HUES6 (cell line): ENCODE measurements around the gene ORMDL3.
A peak's percentile ranks its signal among the peaks of the same experiment; 100 is the strongest.

Source experiments
- H3K27ac ChIP-seq: 2 replicates; pipeline ENCODE4 v1.7.0; 2013; ENCODE audit warnings: low read depth, mild to moderate bottlenecking, low read length, inconsistent platforms
- H3K27me3 ChIP-seq: 2 replicates; pipeline ENCODE4 v1.6.1; 2013; ENCODE audit warnings: low read length; ENCODE audit not compliant: control insufficient read depth, insufficient read depth
- H3K36me3 ChIP-seq: 2 replicates; pipeline ENCODE4 v1.6.1; 2013; ENCODE audit warnings: low read length; ENCODE audit not compliant: control insufficient read depth, insufficient read depth
- H3K4me1 ChIP-seq: 2 replicates; pipeline ENCODE4 v1.6.1; 2013; ENCODE audit warnings: low read length; ENCODE audit not compliant: control insufficient read depth, insufficient read depth
- H3K4me3 ChIP-seq: 2 replicates; pipeline ENCODE4 v1.5.1; 2013; ENCODE audit warnings: low read depth, low read length
- H3K9ac ChIP-seq: one replicate; pipeline ENCODE4 v1.6.1; 2013; ENCODE audit warnings: mild to moderate bottlenecking, low read length
- H3K9me3 ChIP-seq: 2 replicates; pipeline ENCODE4 v1.6.1; 2013; ENCODE audit warnings: low read depth, low read length; ENCODE audit not compliant: control insufficient read depth, insufficient read depth

ORMDL3 gene

GRCh38 chr17:39965017-39965699 is 37.8 kb upstream of the ORMDL3 start:
- no peaks in the 10 kb centered on the region for H3K4me1 ChIP-seq
- H3K27ac ChIP-seq, result no peak overlapping the region
- H3K36me3 ChIP-seq, result no peaks in the 10 kb centered on the region
- H3K9ac ChIP-seq, result no peak overlapping the region
- peaks cover 2% of the 10 kb centered on the region; the same call in 1 of the 2 replicates for H3K27me3 ChIP-seq
- no peak overlapping the region for H3K4me3 ChIP-seq
- no peaks in the 10 kb centered on the region for H3K9me3 ChIP-seq

- no peak overlapping the region for H3K27ac ChIP-seq
- H3K4me3 ChIP-seq, result no peak overlapping the region
- no peaks in the 10 kb centered on the region for H3K36me3 ChIP-seq
- H3K9ac ChIP-seq, result no peak overlapping the region
- no peaks in the 10 kb centered on the region for H3K4me1 ChIP-seq
- no peaks in the 10 kb centered on the region for H3K9me3 ChIP-seq
- no peaks in the 10 kb centered on the region for H3K27me3 ChIP-seq
These were observed 36.4 kb upstream of the ORMDL3 start for GRCh38 chr17:39963829-39964228.

- Histone ChIP-seq H3K4me3 (no peak within 1 kb of the TSS), H3K27ac (no peak within 1 kb of the TSS), H3K27me3 (no peaks in the 10 kb centered on the region), H3K4me1 (no peaks in the 10 kb centered on the region), H3K36me3 (no peaks in the 10 kb centered on the region), H3K9ac (no peak within 1 kb of the TSS), H3K9me3 (no peaks in the 10 kb centered on the region)
These were observed 35.3 kb upstream of the ORMDL3 start, which contains the start of gene GSDMA for GRCh38 chr17:39962642-39963220. Gene GSDMA (plus strand): TSS chr17:39963004. CDS start chr17:39965688, 2,684 bp downstream.

- Histone ChIP-seq H3K9me3 (no peaks in the 10 kb centered on the region), H3K36me3 (no peaks in the 10 kb centered on the region), H3K27me3 (no peaks in the 10 kb centered on the region), H3K4me1 (no peaks in the 10 kb centered on the region), H3K4me3 (no peak overlapping the region), H3K27ac (no peak overlapping the region), H3K9ac (no peak overlapping the region)
These were observed 33.2 kb upstream of the ORMDL3 start for GRCh38 chr17:39960524-39961041.

GRCh38 chr17:39955726-39956225 is 28.4 kb upstream of the ORMDL3 start:
- Histone ChIP-seq H3K4me1 (peaks cover 15% of the 10 kb centered on the region), H3K36me3 (no peaks in the 10 kb centered on the region), H3K9ac (no peak overlapping the region), H3K9me3 (no peaks in the 10 kb centered on the region), H3K4me3 (no peak overlapping the region), H3K27me3 (peaks cover 13% of the 10 kb centered on the region), H3K27ac (no peak overlapping the region)

- Histone ChIP-seq H3K27ac (no peak overlapping the region), H3K36me3 (no peaks in the 10 kb centered on the region), H3K9ac (no peak overlapping the region), H3K27me3 (peaks cover 17% of the 10 kb centered on the region), H3K4me3 (no peak overlapping the region), H3K4me1 (peaks cover 15% of the 10 kb centered on the region), H3K9me3 (no peaks in the 10 kb centered on the region)
These were observed 27.5 kb upstream of the ORMDL3 start for GRCh38 chr17:39954876-39955275.

GRCh38 chr17:39953471-39953888 is 26.1 kb upstream of the ORMDL3 start:
- Histone ChIP-seq H3K4me1 (peaks cover 15% of the 10 kb centered on the region), H3K36me3 (no peaks in the 10 kb centered on the region), H3K9me3 (no peaks in the 10 kb centered on the region), H3K4me3 (peak overlapping the region; percentile 70), H3K27me3 (peaks cover 17% of the 10 kb centered on the region), H3K27ac (peak overlapping the region; percentile 84), H3K9ac (peak overlapping the region; percentile 71)

GRCh38 chr17:39952680-39953470 is 25.5 kb upstream of the ORMDL3 start:
- Histone ChIP-seq H3K27ac (no peak overlapping the region), H3K4me1 (peaks cover 15% of the 10 kb centered on the region)

GRCh38 chr17:39951924-39952679 is 24.7 kb upstream of the ORMDL3 start:
- H3K9ac ChIP-seq, result peak overlapping the region; percentile 35
- peaks cover 17% of the 10 kb centered on the region for H3K27me3 ChIP-seq
- peaks cover 15% of the 10 kb centered on the region for H3K4me1 ChIP-seq
- peak overlapping the region; percentile 62 for H3K4me3 ChIP-seq
- no peaks in the 10 kb centered on the region for H3K36me3 ChIP-seq
- H3K9me3 ChIP-seq, result no peaks in the 10 kb centered on the region
- H3K27ac ChIP-seq, result no peak overlapping the region

More at GRCh38 chr17:39952680-39953470, 25.5 kb upstream of the ORMDL3 start:
- peaks cover 17% of the 10 kb centered on the region for H3K27me3 ChIP-seq
- no peaks in the 10 kb centered on the region for H3K9me3 ChIP-seq
- H3K36me3 ChIP-seq, result no peaks in the 10 kb centered on the region
- peak overlapping the region; percentile 35 for H3K9ac ChIP-seq
- peak overlapping the region; percentile 70 for H3K4me3 ChIP-seq

- Histone ChIP-seq H3K4me3 (no peak overlapping the region), H3K36me3 (no peaks in the 10 kb centered on the region), H3K9ac (no peak overlapping the region), H3K27me3 (peaks cover 17% of the 10 kb centered on the region), H3K27ac (no peak overlapping the region), H3K4me1 (peaks cover 15% of the 10 kb centered on the region), H3K9me3 (no peaks in the 10 kb centered on the region)
These were observed 23.5 kb upstream of the ORMDL3 start for GRCh38 chr17:39950871-39951348.
